Adipose tissue (tissue), 3 donors: ENCODE measurements around the gene DNAJB13. TPM values are rescaled to one million over a fixed set of nuclear protein-coding genes. Genes with fewer than 3 reads are reported as not detected.

Source experiments
- H3K27ac ChIP-seq: one replicate; pipeline ENCODE4 v1.5.1; 2013; ENCODE audit warnings: low read depth, low read length
- WGBS, 3 donors: extraction: QIAGEN DNeasy Blood & Tissue Kit; methylation state at CpG; one replicate each; pipeline ENCODE4 v1.1.7; 2013; 5-methylcytosine and 5-hydroxymethylcytosine counted together
- polyA plus RNA-seq, 3 donors: library from polyadenylated mRNA; stranded (reverse); fragments of 200-250 nt; gene quantifications; one replicate each; pipeline ENCODE4 v1.2.3, GENCODE V29; 2013
- donor health status: healthy with polysubstance abuse.
- donor health status: Bipolar disorder and iron deficiency.
- donor health status: healthy.

DNAJB13 gene
- polyA plus RNA-seq, 3 donors = 0.51 TPM; not detected in 2

GRCh38 chr11:73991471-73992006, 40.7 kb downstream of the DNAJB13 start:
- 83 to 87% (median 87%) methylated on average over 6 of the region's 6 CpGs for WGBS, 3 donors
- H3K27ac ChIP-seq = no peak overlapping the region

- 55 to 86% (median 56%) methylated on average over 2 of the region's 2 CpGs for WGBS, 3 donors
- H3K27ac ChIP-seq = no peak overlapping the region
Observed at GRCh38 chr11:73995247-73995646, 44.4 kb downstream of the DNAJB13 start.

DNA sequence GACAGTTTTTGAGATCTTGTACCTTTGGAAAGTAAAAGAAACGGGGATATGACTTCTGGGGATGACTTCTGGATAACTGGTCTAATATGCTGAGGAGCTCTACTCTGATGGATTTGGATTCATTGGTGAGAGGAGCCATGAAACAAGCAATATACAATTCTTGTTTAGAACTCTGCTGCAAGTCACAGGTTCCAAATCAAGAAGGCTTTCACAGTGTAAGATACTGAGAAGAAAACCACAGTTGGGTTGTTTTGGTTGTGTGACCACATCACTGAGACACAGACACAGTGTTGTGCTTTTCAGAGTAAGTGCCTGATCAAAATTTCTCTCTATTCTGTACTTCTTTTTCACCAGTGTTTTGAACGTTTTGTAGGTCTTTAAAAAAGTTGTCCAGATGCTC, 44.9 kb downstream of the DNAJB13 start:
- 63 to 87% (median 77%) methylated on average over 2 of the region's 2 CpGs for WGBS, 3 donors
- H3K27ac ChIP-seq = no peak overlapping the region

- H3K27ac ChIP-seq = no peak overlapping the region
- WGBS, 3 donors = 86 to 94% (median 93%) methylated on average over 4 of the region's 4 CpGs
Observed at GRCh38 chr11:73996161-73996747, 45.4 kb downstream of the DNAJB13 start.

- WGBS, 3 donors = 84 to 96% (median 87%) methylated on average over 6 of the region's 6 CpGs
Observed at GRCh38 chr11:73997120-73997770, 46.4 kb downstream of the DNAJB13 start.

DNA sequence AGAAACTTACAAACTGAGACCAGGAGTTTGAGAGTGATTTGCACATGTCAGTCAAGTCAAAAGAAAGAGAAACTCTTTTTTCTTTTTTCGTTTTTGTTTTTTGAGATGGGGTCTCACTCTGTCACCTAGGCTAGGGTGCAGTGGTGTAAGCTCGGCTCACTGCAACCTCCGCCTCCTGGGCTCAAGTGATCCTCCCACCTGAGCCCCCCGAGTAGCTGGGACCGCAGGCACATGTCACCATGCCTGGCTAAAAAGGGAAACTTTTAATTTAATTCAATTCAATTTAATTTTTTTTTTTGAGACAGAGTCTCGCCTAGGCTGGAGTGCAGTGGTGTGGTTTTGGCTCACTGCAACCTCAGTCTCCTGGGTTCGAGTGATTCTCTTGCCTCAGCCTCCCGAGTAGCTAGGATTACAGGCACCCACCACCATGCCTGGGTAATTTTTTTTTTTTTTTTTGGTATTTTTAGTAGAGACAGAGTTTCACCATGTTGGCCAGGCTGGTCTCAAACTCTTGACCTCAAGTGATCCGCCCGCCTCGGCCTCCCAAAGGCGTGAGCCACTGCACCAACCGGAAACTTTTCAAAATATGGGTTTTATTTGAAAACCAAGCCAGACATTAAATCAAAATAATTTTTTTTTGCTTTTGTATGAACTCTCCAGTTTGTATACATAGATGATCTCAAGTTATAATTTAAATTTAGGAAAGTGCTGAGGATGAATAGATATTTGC, 48.2 kb downstream of the DNAJB13 start:
- WGBS, 3 donors = 91 to 95% (median 92%) methylated on average over 13 of the region's 13 CpGs
- no peak overlapping the region for H3K27ac ChIP-seq

More at GRCh38 chr11:73997120-73997770, 46.4 kb downstream of the DNAJB13 start:
- no peak overlapping the region for H3K27ac ChIP-seq

DNA sequence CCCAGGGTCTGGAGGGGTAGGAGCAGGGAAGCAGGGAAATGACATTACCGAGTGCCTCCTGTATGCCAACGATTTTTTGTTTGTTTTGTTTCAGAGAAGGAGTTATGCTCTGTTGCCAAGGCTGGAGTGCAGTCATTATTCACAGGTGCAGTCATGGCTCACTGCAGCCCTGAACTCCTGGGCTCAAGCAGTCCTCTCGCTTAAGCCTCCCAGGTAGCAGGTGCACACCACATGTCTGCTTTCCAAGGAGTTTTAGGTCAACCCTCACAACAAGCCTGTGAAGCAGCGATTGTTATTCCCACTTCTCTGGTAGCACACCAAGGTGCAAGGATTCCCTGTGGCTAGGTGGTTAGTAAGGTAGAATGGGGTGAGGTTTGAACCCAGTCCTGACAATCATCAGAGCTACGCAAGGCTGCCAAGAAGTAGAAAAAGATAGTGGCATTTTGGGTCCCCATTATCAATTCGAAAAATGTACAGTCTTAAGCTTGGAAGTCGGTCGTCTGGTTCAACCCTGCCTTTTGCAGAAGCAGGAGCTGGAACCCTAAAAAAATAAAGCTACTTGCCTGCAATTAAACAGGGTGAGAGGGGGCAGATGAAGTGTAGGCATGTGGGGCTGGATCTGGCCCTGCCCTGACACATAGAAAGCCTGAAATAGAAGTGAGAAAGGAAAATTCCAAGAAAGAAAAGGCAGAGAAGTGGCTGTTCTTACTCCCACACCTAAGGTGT, 48.9 kb downstream of the DNAJB13 start:
- H3K27ac ChIP-seq = no peak overlapping the region
- WGBS, 3 donors = 72 to 92% (median 89%) methylated on average over 8 of the region's 8 CpGs

DNA sequence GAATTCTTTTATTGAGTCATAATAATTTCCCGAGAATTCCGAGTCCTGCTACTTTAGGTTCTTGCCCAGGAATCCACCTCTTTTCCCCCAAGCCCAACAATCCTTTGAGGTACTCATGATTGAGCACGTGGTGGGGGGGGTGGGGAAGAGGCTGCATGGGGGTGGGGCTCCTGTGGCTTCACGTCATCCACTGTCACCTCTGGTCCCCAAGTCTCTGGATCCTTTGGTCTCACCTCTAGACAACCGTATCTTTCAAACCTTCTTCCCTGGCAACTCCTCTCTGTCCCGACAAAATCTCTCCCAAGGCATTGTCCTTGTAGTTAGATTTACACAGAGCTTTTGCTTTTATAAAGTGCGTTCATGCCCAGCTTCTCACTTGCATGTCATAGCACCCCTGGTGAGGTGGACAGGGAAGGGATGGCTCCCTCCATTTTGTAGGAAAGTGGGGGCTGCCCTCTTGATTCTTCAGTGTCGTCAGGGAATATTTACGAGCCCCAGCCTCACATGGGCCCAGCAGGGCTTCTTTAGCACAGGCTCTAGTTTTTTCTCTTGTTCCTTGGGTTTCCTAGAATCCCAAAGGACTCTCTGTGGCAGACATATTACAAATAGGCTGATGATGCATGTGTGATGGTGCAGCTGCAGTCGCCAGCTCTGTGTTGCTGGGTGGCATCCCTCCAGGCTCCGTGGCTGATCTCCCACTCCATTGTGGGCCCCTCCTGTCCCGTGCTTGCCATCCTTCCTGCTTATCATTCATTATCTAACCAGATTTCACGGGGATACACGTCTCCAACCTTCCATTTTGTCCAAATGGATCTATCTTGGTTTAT, 49.7 kb downstream of the DNAJB13 start:
- no peak overlapping the region for H3K27ac ChIP-seq
- 87 to 91% (median 90%) methylated on average over 14 of the region's 14 CpGs for WGBS, 3 donors

DNA sequence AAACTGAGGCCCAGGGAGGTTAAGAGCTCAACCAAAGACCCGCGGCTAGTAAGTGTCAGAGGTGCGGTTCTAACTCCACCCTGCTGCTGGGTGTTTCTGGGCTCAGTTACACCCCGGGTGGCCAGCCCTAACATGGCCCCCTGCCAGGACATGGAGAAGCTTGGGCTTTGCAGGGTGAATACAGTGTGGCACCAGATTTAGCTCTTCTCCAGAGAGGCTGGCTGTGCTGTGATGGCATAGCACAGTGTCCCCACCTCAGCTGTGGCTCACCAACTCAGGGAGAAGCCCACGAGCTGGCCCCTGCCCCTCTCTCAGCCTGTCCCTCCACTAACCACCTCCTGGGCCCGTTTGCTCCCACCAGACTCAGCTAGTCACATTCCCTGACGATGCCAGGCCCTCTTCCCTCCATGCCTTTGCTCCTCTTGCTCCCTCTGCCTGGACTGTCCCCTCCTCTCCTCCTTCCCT, 51.0 kb downstream of the DNAJB13 start:
- H3K27ac ChIP-seq = no peak overlapping the region
- 74 to 86% (median 78%) methylated on average over 7 of the region's 7 CpGs for WGBS, 3 donors

GRCh38 chr11:74002832-74003231, 52.0 kb downstream of the DNAJB13 start:
- H3K27ac ChIP-seq = no peak overlapping the region
- WGBS, 3 donors = 91 to 98% (median 96%) methylated on average over 4 of the region's 4 CpGs

- 72 to 77% (median 74%) methylated on average over 6 of the region's 6 CpGs for WGBS, 3 donors
Observed at GRCh38 chr11:74004046-74004695, 53.3 kb downstream of the DNAJB13 start.

DNA sequence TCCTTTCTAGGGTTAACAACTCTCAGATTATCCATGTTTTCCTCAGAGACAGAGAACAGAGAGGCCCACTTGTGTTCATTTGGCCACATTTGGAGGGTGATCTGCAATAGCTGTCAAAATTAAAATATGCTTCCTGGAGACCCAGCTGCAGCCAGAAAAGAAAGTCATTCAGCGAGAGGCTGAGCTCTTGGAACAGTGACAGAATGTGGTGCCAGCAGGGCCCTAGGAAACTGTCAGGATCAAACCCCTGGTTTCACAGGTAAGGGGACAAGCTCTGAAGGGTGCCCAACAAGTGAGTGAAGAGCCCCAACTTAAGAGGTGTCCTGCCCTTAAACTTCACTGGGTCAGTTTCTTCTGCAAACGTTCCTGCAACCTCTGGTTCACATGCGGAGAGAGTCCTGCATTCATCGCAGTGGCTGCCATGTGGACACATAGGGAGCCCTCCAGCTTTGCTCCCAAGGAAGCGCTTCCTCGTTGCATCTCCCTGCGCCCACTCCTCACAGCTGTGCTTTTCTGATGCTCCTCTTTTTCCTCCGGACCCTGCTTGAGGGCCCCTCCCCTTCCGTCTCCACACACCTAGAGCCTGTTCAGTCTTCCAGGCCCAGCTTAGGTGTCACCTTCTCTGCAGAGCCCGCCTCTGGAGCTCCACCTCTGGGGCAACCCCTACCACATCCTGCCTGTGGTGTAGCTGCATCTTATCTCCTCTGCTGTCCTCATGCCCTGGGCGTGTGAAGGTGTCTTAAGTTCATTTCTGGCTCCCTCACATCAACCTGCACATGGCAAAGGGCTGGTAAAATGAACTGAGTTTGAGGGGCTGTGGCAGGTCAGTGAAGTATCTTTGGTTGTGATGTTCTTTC, 54.2 kb downstream of the DNAJB13 start:
- H3K27ac ChIP-seq = no peak overlapping the region
- WGBS, 3 donors = 68 to 71% (median 70%) methylated on average over 11 of the region's 11 CpGs

More at GRCh38 chr11:74004046-74004695, 53.3 kb downstream of the DNAJB13 start:
- H3K27ac ChIP-seq = no peak overlapping the region

- no peak overlapping the region for H3K27ac ChIP-seq
- WGBS, 3 donors = 94 to 98% (median 97%) methylated on average over 29 of the region's 29 CpGs
Observed at GRCh38 chr11:74005721-74006517, 55.1 kb downstream of the DNAJB13 start.

- WGBS, 3 donors = 80 to 82% (median 81%) methylated on average over 7 of the region's 7 CpGs
- no peak overlapping the region for H3K27ac ChIP-seq
Observed at GRCh38 chr11:74006743-74007304, 56.0 kb downstream of the DNAJB13 start.

DNA sequence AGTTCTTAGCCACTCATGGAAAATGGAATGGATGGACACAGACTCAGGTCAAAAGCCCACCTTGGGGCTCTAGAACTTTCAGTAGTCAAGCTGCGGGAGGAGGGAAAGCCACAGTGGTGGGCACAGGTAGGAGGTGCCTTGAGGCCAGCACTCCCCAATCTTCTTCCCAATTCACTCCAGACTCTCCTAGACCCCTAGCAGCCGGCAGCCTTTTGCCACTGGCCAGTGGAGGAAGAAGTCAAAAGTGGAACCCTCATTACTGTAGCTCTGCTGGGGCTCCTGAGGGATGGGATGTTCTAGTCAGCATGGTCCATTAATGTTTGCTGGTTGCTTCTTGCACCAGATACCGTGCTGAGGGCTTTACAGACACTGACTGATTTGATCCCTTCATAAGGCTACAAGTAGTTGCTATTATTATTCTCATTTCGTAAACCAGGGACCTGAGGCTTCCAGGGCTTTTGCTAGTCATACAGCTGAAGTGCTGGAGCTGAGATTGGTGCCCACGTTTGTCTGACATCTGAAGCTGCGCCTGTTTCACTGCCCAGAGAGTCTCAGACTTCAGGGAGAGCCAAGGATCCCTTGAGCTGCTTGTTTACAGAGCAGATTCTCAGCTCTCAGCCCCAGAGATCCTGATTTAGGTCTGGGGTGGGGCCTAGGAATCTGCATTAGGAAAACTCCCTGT, 57.0 kb downstream of the DNAJB13 start:
- H3K27ac ChIP-seq = no peak overlapping the region

More for the DNA sequence above, 57.0 kb downstream of the DNAJB13 start:
- WGBS, 3 donors = 79 to 88% (median 88%) methylated on average over 6 of the region's 6 CpGs
